ENCODE results near the gene DUSP5. TPM values are rescaled to one million over a fixed set of nuclear protein-coding genes. Genes with fewer than 3 reads are reported as not detected.

The DUSP5 gene
- total and polyA plus RNA-seq, 2 of the 4 experiments (the other 2 are of a cell fraction): 42.1 to 48.1 TPM

DNA sequence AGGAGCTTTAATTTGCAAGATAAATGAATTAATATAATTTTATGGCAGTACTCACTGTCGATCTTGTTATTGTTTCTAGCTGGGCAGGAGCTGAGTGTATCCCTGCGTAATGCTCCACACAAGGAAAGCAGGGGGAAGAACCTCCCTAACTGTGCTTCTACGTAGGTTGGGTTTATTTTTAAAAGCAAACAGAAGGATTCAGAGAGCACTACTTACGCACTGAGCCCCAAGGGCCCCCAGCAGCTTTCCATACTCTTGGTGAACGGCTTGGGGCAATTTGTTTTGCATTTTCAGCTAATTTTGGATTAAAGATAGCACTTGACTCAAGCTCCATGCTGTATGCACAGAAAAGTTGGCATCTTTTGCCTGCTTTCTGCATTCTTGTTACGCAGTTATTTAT lies 9.6 kb downstream of the DUSP5 start:
- Histone ChIP-seq H4K91ac (ENCODE audit: insufficient read depth, low read depth, low read length) (no peak overlapping the region), H3K27me3 (ENCODE audit: control insufficient read depth, insufficient read depth, low read length) (no peaks in the 10 kb centered on the region), H2AK9ac (replicated peaks; ENCODE audit: low read depth, low read length, poor library complexity) (no peak overlapping the region), H3K4me1 (ENCODE audit: control insufficient read depth, insufficient read depth, low read length) (peaks cover 25% of the 10 kb centered on the region), H2BK15ac (ENCODE audit: low read depth, low read length) (no peak overlapping the region), H2BK5ac (ENCODE audit: low read depth, low read length, poor library complexity, severe bottlenecking) (no peak overlapping the region), H3K4me3 (ENCODE audit: insufficient read depth, low read depth, low read length) (no peak overlapping the region), H2BK120ac (ENCODE audit: low read depth, low read length) (no peak overlapping the region), H3K9ac (ENCODE audit: low read depth, low read length) (no peak overlapping the region), H4K8ac (ENCODE audit: low read depth in 2 of 2, low read length in 2 of 2) (no peak overlapping the region), H3K4ac (ENCODE audit: low read depth, low read length) (no peak overlapping the region), H3K27ac (ENCODE audit: insufficient read depth, low read length) (no peak overlapping the region), H3K56ac (ENCODE audit: extremely low read depth, insufficient read depth, low read length) (no peak overlapping the region), H2AFZ (replicated peaks; ENCODE audit: low read length, poor library complexity) (no peak overlapping the region), H2AK5ac (ENCODE audit: low read depth, low read length) (no peak overlapping the region), H3K18ac (ENCODE audit: low read depth, low read length) (no peak overlapping the region), H3K79me1 (ENCODE audit: low read depth in 1 of 2, low read length in 2 of 2) (peaks cover 61 to 98% of the 10 kb centered on the region in 2 experiments), H3K9me3 (ENCODE audit: control insufficient read depth, insufficient read depth, low read length) (no peaks in the 10 kb centered on the region), H3K23ac (ENCODE audit: low read depth, low read length) (no peak overlapping the region), H3K36me3 (ENCODE audit: control insufficient read depth, insufficient read depth, low read length) (peaks cover 67% of the 10 kb centered on the region), H4K5ac (ENCODE audit: low read depth, low read length) (no peak overlapping the region), H2BK20ac (ENCODE audit: low read depth, low read length) (no peak overlapping the region), H3K9me1 (ENCODE audit: insufficient read depth, low read length) (peaks cover 43% of the 10 kb centered on the region), H3K4me2 (ENCODE audit: low read depth, low read length) (no peak overlapping the region), H4K20me1 (ENCODE audit: insufficient read depth, low read length) (peaks cover 75% of the 10 kb centered on the region), H3K14ac (replicated peaks; ENCODE audit: low read depth, low read length) (no peak overlapping the region)
- CTCF ChIA-PET: no interaction called here
- dilution Hi-C loops (cut with HindIII; ENCODE audit: low sequenced_read_pairs, unreplicated experiment) (no loop called here), intact Hi-C loops (cut with micrococcal nuclease) (no loop called here), in situ Hi-C loops (cut with MboI; ENCODE audit: low sequenced_read_pairs) (no loop called here)
- BruUV-seq (replicated peaks): no TSS peak
- POLR2A ChIA-PET (ENCODE audit: unreplicated experiment): interaction anchor here (0.5 kb wide), 1 partner anchor 153 kb away, joined by 3 read pairs; no protein-coding TSS in a partner anchor
- TF ChIP-seq, protein P1, sequence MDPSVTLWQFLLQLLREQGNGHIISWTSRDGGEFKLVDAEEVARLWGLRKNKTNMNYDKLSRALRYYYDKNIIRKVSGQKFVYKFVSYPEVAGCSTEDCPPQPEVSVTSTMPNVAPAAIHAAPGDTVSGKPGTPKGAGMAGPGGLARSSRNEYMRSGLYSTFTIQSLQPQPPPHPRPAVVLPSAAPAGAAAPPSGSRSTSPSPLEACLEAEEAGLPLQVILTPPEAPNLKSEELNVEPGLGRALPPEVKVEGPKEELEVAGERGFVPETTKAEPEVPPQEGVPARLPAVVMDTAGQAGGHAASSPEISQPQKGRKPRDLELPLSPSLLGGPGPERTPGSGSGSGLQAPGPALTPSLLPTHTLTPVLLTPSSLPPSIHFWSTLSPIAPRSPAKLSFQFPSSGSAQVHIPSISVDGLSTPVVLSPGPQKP (IDR thresholded peaks at IDR 0.05; ENCODE audit: borderline replicate concordance, low read depth, low read length): no peak
- peak; percentile 38; the same call in 1 of the 2 replicates for TF ChIP-seq POLR2A (IDR thresholded peaks at IDR 0.05; ENCODE audit: low read depth, low read length)
- WGBS, 2 experiments (ENCODE audit: extremely low coverage in 2 of 2, insufficient read length in 1 of 2): 84% methylated on average over 2 of the region's 6 CpGs; no CpG with 5 or more reads in 1 of the 2 experiments
- DNase-seq: no peak
- ATAC-seq (ENCODE audit: low read depth): no peak
